ENCODE data around the gene FSIP1.
A peak's percentile ranks its signal among the peaks of the same experiment; 100 is the strongest.

The FSIP1 gene

GRCh38 chr15:39654304-39654703 is 128.3 kb downstream of the FSIP1 start:
- no peak for DNase-seq (ENCODE audit: extremely low read depth in 1 of 2, low read depth in 1 of 2)

DNA sequence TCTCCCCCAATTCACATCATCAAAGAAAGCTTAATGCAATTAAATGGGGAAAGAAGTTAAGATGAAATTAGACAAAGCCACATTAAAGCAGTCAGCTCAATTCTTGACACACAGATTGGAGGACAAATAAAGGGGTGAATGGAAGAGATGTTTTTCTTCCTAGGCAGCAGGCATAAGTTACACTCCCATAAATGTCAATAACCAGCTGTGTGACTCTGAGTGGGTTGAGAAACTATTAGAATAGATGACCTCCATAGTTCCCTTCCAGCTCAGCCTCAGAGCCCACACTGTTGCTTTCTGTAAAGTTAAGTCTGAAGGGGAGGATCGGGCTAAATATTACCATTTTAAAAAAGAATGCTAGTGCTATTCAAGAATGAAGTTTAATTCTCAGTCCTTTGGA is 130.8 kb downstream of the FSIP1 start:
- no peak for DNase-seq (ENCODE audit: extremely low read depth in 1 of 2, low read depth in 1 of 2)

DNA sequence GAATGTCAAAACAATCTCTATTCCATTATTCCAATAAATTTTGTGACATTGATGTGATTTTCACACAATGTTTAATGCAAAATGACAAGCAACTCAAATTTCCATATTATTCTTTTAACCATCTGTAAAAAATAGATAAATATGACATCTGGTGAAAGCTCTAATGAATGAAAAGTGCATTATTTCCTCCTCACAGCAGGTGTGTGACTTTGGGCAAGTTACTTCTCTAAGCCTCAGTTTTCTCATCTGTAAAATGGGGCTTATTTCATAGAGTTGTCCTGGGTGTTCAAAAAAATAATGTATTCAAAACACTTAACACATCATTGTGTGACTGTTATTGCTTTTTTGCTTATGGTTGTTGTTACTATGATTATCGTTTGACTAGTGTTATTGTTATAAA is 131.3 kb downstream of the FSIP1 start:
- no peak for DNase-seq (ENCODE audit: extremely low read depth in 1 of 2, low read depth in 1 of 2)

DNA sequence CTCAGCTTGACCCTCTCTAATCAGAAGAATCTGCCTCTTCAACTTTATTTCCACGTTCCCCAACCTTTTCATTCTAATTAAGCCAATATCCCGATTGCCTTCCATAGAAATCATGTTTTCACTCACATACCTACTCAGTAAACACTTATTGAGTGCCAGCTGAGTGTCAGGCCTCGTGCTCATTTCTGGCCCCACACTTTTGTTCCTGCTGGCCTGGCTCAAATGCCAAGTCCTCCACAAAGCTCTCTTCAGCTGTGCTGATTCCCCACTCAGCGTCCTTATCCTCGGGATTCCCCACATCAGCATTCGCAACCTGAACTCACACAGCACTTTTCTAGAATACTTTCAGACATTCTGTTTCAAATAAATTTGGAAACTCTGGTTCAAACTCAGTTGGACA is 132.9 kb downstream of the FSIP1 start:
- DNase-seq (ENCODE audit: extremely low read depth in 1 of 2, low read depth in 1 of 2), result no peak

GRCh38 chr15:39646425-39646824 is 136.2 kb downstream of the FSIP1 start:
- DNase-seq (ENCODE audit: extremely low read depth in 1 of 2, low read depth in 1 of 2), result no peak

DNA sequence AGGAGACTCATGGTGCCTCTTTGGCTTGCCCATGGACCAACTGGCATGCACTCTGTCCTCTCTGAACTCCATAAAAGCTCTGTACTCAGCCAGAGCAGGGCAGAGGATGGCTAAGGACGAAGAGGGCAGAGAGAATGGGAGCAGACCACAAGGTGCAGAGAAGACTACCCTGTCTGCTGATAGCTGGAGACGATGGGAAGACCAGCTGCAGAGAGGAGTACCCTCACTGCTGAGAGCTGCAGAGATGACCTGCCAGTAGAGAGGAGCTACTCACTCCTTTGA is 136.7 kb downstream of the FSIP1 start:
- DNase-seq (ENCODE audit: extremely low read depth in 1 of 2, low read depth in 1 of 2), result no peak

DNA sequence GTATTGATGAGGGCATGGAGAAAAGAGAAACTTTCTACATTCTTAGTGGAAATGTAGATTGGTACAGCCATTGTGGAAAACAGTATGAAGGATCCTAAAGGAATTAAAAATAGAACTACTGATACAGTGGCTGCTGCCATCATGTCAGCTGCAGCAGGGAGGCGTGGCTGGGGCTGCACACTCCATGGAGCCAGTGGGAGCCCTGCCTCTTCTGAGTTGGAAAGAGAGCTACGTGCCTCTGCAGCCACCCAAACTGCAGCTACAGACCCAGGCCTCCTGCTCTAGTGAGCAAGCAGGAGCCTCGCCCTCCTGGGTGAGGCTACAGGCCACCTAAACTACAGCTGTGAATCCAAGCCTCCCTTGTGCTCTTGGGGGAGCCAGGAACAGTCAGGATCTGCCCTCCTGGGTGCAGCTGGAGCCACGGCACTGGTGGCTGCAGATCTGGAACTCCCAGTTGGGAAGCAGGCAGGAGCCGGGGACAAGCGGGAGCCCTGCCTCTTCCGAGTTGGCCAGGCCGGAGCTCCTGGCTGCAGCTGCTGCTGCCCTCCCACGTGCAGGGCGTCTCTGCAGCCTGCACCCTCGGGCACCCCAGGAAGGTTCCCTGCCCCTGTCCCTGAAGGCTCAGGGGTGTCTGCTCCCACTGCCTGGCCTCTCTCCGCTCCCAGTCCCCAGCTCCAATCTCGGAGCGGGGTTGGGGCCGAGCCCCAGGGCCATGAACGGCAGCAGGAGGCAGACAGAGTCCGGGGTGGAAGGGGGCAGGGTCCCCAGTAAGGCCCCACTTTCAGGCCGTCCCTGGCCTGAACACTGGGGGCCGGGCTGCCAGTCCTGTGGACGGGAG is 137.3 kb downstream of the FSIP1 start:
- no peak for DNase-seq (ENCODE audit: extremely low read depth in 1 of 2, low read depth in 1 of 2)

DNA sequence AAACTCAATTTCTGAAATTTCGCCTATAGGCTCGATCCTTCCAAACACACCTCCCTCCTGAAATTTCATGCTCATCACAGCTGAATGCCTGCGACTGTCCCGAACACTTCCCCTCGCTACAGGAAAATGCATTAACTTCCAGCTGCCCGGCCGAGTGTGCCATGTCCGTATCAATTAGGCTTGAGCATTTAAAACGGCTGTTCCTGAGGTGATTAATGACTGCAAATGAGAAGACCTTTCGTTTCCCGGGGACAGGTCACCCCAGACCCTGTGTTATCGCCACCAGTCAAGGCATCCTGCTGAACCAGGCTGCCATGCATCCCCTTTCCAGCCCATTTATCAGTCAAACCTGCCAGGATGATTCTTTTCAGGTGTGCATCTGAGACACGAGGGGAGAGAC is 138.5 kb downstream of the FSIP1 start:
- no peak for DNase-seq (ENCODE audit: extremely low read depth in 1 of 2, low read depth in 1 of 2)

GRCh38 chr15:39643727-39644126 is 138.9 kb downstream of the FSIP1 start:
- DNase-seq (ENCODE audit: extremely low read depth in 1 of 2, low read depth in 1 of 2), result no peak

DNA sequence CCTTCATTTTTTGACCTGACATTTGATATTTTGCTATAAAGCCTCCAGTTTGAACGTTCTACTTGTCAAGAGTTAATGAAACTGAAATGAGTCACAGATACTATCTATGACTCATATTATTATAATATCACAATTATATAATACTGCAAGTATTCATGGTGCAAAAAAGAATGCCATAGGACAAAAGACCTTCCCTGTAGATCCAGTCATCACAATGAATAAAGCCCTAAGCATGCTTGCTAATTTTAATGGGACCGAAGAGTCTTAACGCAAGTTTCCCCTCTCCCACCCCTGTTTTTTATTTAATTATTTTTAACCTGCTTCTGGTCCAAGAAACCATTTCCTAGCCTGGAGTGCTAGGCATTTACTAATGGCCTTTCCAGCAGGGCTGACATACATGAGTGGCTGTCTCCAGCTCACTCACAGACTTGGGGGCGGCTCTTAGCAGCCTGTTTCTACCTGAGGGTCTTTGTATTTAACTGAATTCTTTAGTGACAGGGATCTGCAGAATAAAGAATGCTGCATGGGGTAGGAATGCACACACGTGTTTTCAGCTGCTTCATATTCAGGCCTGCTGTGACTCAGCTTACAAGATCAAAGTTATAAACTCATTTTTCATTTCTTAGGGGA is 140.5 kb downstream of the FSIP1 start:
- DNase-seq (ENCODE audit: extremely low read depth in 1 of 2, low read depth in 1 of 2), result no peak

- DNase-seq (ENCODE audit: extremely low read depth in 1 of 2, low read depth in 1 of 2), result no peak
These were observed 141.3 kb downstream of the FSIP1 start for GRCh38 chr15:39641191-39641889.

DNA sequence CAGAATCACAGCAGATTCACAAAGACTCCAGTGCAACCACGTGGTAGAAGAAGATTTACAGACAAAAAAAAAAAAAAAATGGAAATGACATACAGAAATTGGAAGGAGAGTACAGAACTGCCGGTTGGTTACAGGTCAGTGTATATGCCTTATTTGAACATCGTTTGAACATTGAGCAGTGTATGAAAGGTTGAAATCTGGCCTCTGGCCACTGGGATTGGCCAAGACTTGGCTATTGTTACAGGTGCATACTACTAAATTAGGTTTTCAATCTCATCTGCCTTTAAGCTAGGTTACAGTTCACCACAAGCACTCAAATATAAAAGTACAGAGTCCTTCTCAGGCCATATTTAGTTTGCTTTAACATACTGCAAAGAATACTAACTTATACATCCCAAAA is 142.0 kb downstream of the FSIP1 start:
- DNase-seq (ENCODE audit: extremely low read depth in 1 of 2, low read depth in 1 of 2), result no peak

DNA sequence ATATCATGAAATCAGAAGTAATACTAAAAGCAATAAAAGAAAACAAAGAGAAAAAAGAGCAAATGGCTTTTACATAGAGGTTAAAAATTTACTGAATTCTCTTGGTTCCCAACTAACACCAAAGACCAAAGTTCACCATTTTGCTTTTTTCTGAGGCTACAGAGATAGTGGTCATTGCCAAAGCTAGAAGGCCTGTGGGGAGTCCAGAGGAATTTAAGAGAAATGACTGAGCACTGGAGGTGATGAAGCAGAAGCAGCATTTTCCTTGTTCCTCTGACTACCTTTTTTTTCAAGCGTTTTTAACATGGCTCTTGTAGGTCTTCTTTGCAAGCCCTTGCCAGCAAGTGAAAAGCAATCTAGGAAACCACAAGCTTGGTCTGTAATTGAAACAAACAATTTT is 143.6 kb downstream of the FSIP1 start:
- DNase-seq (ENCODE audit: extremely low read depth in 1 of 2, low read depth in 1 of 2), result no peak

DNA sequence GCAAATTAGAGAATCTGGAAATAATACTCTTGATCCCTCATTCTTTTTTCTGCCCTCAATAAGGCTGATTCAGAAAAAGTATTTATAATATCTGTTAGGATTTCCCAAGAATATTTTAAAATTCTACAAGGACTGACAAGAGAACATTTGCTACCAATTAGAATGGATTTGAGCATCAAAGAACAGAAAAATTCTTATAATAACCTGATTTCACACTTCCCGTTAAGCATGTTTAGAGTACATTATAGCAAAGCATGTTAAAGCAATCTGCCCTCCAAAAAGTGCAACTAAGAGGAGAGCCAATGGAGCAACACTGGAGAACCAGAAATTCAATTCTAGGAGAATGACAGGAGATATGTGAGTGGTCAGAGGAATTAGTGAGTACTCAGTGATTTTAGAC is 144.6 kb downstream of the FSIP1 start:
- DNase-seq (ENCODE audit: extremely low read depth in 1 of 2, low read depth in 1 of 2), result no peak

GRCh38 chr15:39631357-39631756 is 151.3 kb downstream of the FSIP1 start:
- DNase-seq (ENCODE audit: extremely low read depth in 1 of 2, low read depth in 1 of 2), result peak in 1 of 2 donors; percentile 24

GRCh38 chr15:39629906-39630305 is 152.7 kb downstream of the FSIP1 start:
- no peak for DNase-seq (ENCODE audit: extremely low read depth in 1 of 2, low read depth in 1 of 2)

DNA sequence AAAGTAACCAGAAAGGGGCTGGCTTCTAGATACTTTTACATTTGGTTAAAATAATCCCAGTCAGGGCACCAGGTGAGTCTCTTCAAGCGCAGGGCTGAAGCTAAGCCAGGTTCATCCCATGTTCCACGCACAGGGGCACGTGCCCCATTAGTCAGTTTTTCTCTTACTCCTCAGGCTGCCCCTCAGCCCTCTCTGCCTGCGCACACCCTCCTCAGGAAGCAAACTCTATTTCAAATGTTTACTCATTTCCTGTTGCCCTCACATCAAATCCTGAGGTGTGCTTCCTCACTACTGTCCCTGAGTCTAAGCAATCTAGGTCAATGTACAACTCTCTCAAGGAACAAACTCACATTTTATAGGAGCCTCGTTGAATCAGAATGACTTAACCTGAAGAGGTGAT is 153.3 kb downstream of the FSIP1 start:
- DNase-seq (ENCODE audit: extremely low read depth in 1 of 2, low read depth in 1 of 2), result peak; percentile 37 to 58

- no peak for DNase-seq (ENCODE audit: extremely low read depth in 1 of 2, low read depth in 1 of 2)
These were observed 153.9 kb downstream of the FSIP1 start for GRCh38 chr15:39628546-39629257.

- DNase-seq (ENCODE audit: extremely low read depth in 1 of 2, low read depth in 1 of 2), result no peak
These were observed 154.5 kb downstream of the FSIP1 start for GRCh38 chr15:39628144-39628508.

- DNase-seq (ENCODE audit: extremely low read depth in 1 of 2, low read depth in 1 of 2), result no peak
These were observed 155.0 kb downstream of the FSIP1 start for GRCh38 chr15:39627451-39628143.

DNA sequence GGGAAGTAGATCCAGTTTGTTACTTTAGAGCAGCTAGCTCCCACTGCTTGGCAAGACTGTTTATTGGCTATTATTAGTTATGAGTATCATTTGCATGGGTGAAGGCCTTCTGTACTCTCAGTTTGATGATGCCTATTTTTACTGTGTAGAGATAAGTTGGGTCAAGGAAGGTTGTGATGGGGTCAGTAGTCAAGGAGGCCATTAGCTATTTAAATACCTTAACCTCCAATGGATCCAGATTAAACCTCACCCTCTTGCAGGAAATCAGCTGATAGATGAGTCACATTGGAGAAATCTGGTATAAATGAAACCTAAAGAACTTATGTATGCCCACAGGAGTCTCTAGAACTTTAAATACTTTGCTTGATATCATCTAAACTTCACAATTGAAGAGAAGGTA is 156.8 kb downstream of the FSIP1 start:
- no peak for DNase-seq (ENCODE audit: extremely low read depth in 1 of 2, low read depth in 1 of 2)
